Subcutaneous adipose tissue (tissue), 4 donors: ENCODE measurements around the gene UGT1A6. TPM values are rescaled to one million over a fixed set of nuclear protein-coding genes. Genes with fewer than 3 reads are reported as not detected.

Source experiments
- total RNA-seq, 4 donors: library from RNA; depleted of rRNA; stranded (reverse); fragments of >200 nt; gene quantifications; one replicate each; pipeline ENCODE4 v1.1.0, GENCODE V29; 2016
- TF ChIP-seq, protein P1 (sequence below): fragments of 450-650 bp; IDR thresholded peaks from one replicate; pipeline ENCODE4 v1.5.1; 2016; ENCODE audit warnings: low read depth, mild to moderate bottlenecking, control low read depth, antibody characterized with exemption, moderate library complexity

UGT1A6 gene
- total RNA-seq, 4 donors from 2014 or later: not detected

DNA sequence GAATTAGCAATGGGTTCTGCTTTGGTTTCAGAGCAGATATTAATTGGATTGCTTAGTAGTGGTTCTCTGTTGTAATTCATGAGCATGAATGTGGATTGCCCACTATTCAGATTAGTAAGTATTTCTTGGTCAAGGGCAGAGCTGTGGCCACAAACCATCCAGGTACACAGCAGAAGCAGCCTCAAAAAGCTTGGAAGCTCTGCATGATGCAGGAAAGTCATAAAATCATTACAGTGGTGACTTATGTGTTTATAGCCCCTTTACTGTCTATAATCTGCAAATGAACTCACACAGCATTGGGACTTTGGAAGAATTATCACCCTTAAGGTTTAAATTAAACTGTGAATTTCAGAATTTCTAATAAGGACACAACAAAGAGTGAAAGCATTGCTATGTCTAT, 65.5 kb downstream of the UGT1A6 start:
- TF ChIP-seq, protein P1, sequence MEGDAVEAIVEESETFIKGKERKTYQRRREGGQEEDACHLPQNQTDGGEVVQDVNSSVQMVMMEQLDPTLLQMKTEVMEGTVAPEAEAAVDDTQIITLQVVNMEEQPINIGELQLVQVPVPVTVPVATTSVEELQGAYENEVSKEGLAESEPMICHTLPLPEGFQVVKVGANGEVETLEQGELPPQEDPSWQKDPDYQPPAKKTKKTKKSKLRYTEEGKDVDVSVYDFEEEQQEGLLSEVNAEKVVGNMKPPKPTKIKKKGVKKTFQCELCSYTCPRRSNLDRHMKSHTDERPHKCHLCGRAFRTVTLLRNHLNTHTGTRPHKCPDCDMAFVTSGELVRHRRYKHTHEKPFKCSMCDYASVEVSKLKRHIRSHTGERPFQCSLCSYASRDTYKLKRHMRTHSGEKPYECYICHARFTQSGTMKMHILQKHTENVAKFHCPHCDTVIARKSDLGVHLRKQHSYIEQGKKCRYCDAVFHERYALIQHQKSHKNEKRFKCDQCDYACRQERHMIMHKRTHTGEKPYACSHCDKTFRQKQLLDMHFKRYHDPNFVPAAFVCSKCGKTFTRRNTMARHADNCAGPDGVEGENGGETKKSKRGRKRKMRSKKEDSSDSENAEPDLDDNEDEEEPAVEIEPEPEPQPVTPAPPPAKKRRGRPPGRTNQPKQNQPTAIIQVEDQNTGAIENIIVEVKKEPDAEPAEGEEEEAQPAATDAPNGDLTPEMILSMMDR: no peak

DNA sequence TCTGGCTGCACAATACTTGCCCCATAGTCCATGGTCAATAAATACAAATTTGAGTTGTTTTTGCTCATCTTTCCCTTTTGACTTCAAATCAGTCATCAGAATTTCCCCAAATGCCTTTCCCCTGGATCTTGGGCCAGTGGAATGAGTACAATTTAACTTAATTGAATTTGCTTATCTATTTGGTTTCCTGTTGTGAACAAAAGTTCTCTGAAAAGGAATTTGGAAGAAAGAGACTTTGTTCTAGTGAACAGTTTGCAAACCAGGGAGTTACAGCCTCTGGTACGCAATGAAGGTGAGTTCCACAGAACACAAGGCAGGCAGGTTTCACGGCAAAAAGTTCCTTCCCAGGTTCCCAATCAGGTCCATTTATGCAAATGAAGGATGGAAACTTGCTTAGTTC, 66.2 kb downstream of the UGT1A6 start:
- TF ChIP-seq, protein P1: no peak

DNA sequence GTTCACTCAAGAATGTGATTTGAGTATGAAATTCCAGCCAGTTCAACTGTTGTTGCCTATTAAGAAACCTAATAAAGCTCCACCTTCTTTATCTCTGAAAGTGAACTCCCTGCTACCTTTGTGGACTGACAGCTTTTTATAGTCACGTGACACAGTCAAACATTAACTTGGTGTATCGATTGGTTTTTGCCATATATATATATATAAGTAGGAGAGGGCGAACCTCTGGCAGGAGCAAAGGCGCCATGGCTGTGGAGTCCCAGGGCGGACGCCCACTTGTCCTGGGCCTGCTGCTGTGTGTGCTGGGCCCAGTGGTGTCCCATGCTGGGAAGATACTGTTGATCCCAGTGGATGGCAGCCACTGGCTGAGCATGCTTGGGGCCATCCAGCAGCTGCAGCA, 67.4 kb downstream of the UGT1A6 start, which contains the start of gene UGT1A1:
Gene UGT1A1 (plus strand): TSS at position 228 of the 400 bp plus-strand sequence. CDS start 18 bp downstream, at position 246.
- TF ChIP-seq, protein P1: no peak

DNA sequence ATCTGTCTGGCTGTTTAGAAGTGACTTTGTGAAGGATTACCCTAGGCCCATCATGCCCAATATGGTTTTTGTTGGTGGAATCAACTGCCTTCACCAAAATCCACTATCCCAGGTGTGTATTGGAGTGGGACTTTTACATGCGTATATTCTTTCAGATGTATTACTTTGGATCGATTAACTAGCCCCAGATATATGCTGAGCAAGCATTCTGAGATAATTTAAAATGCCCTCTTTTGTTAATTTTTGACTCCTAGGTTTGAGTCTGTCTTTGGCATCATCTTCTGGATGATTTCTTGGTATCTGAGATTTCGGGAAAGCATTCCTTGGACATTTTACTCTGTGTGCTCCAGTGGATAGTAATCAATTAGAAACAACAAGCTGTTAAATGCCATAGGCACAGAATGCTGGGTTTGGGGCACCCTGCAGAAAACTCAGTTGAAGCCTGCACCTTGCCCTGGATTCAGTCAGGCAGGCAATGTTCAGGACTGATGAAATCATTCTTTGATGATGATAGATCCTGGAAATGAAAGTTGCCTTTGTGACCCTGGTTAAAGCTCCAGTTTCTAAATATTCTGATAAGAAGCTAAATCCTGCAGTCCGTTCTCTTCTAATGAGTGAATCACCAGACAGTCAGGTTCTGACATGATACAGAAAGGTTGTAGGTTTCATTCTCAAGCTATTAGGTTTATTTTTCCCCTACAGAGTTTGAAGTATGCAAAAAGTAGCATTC, 68.5 kb downstream of the UGT1A6 start:
- TF ChIP-seq, protein P1: no peak

DNA sequence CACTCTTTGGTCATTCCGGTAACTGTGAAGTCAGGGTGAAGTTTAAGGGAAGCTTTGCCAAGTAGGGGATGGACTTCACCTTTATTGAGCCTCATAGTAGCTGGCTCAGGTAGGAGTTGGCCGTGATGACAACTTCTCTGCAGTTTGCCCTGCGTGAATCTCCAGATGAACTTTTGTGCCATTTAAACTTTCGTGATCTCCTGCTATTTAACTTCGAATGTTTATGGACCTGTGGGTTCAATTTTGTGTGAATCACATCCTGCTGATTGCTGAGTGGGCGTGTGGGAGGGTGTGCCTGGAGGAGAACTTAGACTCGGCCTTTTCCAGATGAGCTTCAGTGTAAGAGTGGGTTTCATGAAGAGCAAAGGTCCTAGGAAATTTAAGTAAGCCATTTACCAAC, 71.6 kb downstream of the UGT1A6 start:
- TF ChIP-seq, protein P1: no peak

DNA sequence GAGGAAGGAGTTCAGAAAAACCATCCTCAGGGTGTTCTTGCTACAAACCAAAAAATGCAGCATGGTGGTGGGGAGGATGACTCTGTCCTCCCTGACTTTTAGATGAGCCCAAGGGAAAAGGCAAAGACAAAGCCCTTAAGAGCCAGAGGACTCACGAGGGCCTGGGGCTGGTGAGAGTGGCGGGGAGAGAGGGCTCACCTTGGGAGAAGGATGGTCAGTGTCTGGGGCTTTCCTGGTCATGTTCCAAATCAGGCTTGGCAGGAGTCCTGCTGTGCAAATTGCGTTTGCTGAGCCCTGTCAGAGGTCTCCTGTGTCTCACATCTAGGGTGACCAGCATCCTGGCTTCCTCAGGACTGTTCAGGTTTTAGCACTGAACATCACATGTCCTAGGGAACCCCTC, 72.1 kb downstream of the UGT1A6 start:
- TF ChIP-seq, protein P1: no peak

DNA sequence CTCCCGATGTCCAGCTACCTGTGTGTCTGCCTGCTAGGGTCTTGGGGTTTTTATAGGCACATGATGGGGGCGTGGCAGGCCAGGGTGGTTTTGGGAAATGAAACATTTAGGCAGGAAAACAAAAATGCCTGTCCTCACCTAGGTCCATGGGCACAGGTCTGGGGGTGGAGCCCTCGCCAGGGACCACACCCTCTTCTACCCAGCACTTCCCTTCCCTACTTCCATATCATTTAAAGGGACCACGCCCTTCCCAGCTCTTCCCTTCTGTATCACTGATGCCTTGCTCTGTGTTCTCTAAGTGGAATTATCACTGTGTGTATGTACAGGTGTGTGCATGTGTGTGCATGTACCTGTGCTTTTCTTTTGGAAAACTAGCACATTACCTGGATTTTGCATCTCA, 73.7 kb downstream of the UGT1A6 start:
- TF ChIP-seq, protein P1: no peak
